RWPE2 (cell line): ENCODE results near the gene PIP4K2A.

Experiments used
- ATAC-seq: fragments of 200-7000 bp; cut with Tn5 transposase; 3 replicates; pipeline ENCODE4 v1.9.1; 2021; ENCODE audit warnings: low read depth
- DNase-seq: peaks from one replicate; pipeline ENCODE4 v3.0.0-alpha.2; 2020; ENCODE audit warnings: low spot score
- H3K27ac ChIP-seq: fragments of 450-650 bp; 2 replicates; pipeline ENCODE4 v1.5.1; 2017; ENCODE audit warnings: mild to moderate bottlenecking; ENCODE audit not compliant: poor library complexity, severe bottlenecking
- H3K27me3 ChIP-seq: fragments of 250-450 bp; sonication (Bioruptor Pico); 2 replicates; pipeline ENCODE4 v1.5.1; 2021; ENCODE audit warnings: mild to moderate bottlenecking, moderate library complexity; ENCODE audit not compliant: insufficient read depth, poor library complexity, severe bottlenecking
- H3K36me3 ChIP-seq: fragments of 250-450 bp; sonication (Bioruptor Pico); 2 replicates; pipeline ENCODE4 v1.5.1; 2020; ENCODE audit warnings: low read depth, mild to moderate bottlenecking, moderate library complexity
- H3K4me1 ChIP-seq: fragments of 250-450 bp; sonication (Bioruptor Pico); 2 replicates; pipeline ENCODE4 v1.5.1; 2021; ENCODE audit warnings: mild to moderate bottlenecking, moderate library complexity; ENCODE audit not compliant: insufficient read depth, poor library complexity, severe bottlenecking
- H3K4me3 ChIP-seq: fragments of 250-450 bp; sonication (Bioruptor Pico); 2 replicates; pipeline ENCODE4 v1.5.1; 2021; ENCODE audit warnings: mild to moderate bottlenecking, moderate library complexity; ENCODE audit not compliant: severe bottlenecking
- H3K9me3 ChIP-seq: fragments of 250-450 bp; sonication (Bioruptor Pico); 2 replicates; pipeline ENCODE4 v1.5.1; 2021; ENCODE audit warnings: mild to moderate bottlenecking, moderate library complexity; ENCODE audit not compliant: severe bottlenecking
- CTCF ChIP-seq: fragments of 450-650 bp; IDR thresholded peaks from one replicate; pipeline ENCODE4 v1.5.1; 2017; ENCODE audit warnings: mild to moderate bottlenecking, moderate library complexity; ENCODE audit not compliant: poor library complexity, severe bottlenecking

PIP4K2A gene

GRCh38 chr10:22649994-22650393 is 64.4 kb downstream of the PIP4K2A start:
- no peak for TF ChIP-seq CTCF
- no peaks in the 10 kb centered on the region for H3K9me3 ChIP-seq
- H3K4me1 ChIP-seq = peaks cover 3% of the 10 kb centered on the region
- DNase-seq = no peak
- no peaks in the 10 kb centered on the region for H3K27me3 ChIP-seq
- no peak for ATAC-seq
- no peak overlapping the region for H3K27ac ChIP-seq
- no peak overlapping the region for H3K4me3 ChIP-seq
- H3K36me3 ChIP-seq = no peaks in the 10 kb centered on the region

- DNase-seq (no peak), ATAC-seq (no peak)
- H3K9me3 ChIP-seq = no peaks in the 10 kb centered on the region
- no peak overlapping the region for H3K27ac ChIP-seq
- no peaks in the 10 kb centered on the region for H3K27me3 ChIP-seq
- H3K36me3 ChIP-seq = no peaks in the 10 kb centered on the region
- peaks cover 3% of the 10 kb centered on the region for H3K4me1 ChIP-seq
- no peak overlapping the region for H3K4me3 ChIP-seq
- no peak for TF ChIP-seq CTCF
These were observed 65.0 kb downstream of the PIP4K2A start for GRCh38 chr10:22649390-22649841.

- Histone ChIP-seq H3K4me1 (peaks cover 3% of the 10 kb centered on the region), H3K27me3 (no peaks in the 10 kb centered on the region), H3K27ac (peak overlapping the region; percentile 4), H3K4me3 (no peak overlapping the region), H3K36me3 (no peaks in the 10 kb centered on the region), H3K9me3 (no peaks in the 10 kb centered on the region)
- no peak for TF ChIP-seq CTCF
- peak; percentile 53; the same call in 1 of the 3 replicates for ATAC-seq
- DNase-seq = no peak
These were observed 65.8 kb downstream of the PIP4K2A start for GRCh38 chr10:22648547-22648961.

GRCh38 chr10:22647244-22647643 is 67.1 kb downstream of the PIP4K2A start:
- H3K4me1 ChIP-seq = peaks cover 3% of the 10 kb centered on the region
- no peaks in the 10 kb centered on the region for H3K9me3 ChIP-seq
- ATAC-seq = no peak

More at GRCh38 chr10:22647244-22647643, 67.1 kb downstream of the PIP4K2A start:
- Histone ChIP-seq H3K27me3 (no peaks in the 10 kb centered on the region), H3K36me3 (no peaks in the 10 kb centered on the region), H3K27ac (no peak overlapping the region), H3K4me3 (no peak overlapping the region)
- DNase-seq = no peak
- TF ChIP-seq CTCF = no peak
